K562 (cell line): ENCODE results near the gene RIN3.

ENCODE experiments used
- CTCF ChIP-seq, 3 experiments: IDR thresholded peaks in 2 of 3; conservative IDR thresholded peaks in 1 of 3; 2 replicates each; pipeline ENCODE4 v1.5.1; 2011 to 2012; ENCODE audit warnings: low read length in 3 of 3, mild to moderate bottlenecking in 3 of 3, control low read depth in 2 of 3, improper control_type of control experiment in 1 of 3, inconsistent platforms in 1 of 3, low read depth in 1 of 3, mixed read lengths in 1 of 3, moderate library complexity in 1 of 3; ENCODE audit not compliant: insufficient read depth in 2 of 3
- ESRRA ChIP-seq: fragments of 450-650 bp; IDR thresholded peaks from 2 replicates; pipeline ENCODE4 v1.6.1; 2014; ENCODE audit warnings: low read depth, mild to moderate bottlenecking, moderate library complexity, borderline replicate concordance
- EZH2 ChIP-seq: IDR thresholded peaks from 2 replicates; pipeline ENCODE4 v1.6.1; 2012; ENCODE audit warnings: low read depth, mild to moderate bottlenecking, inconsistent platforms, low read length, borderline replicate concordance
- FOXA3 ChIP-seq, 2 experiments: fragments of 450-650 bp in 1 of 2; sonication (generic) in 1 of 2; formaldehyde crosslinking; IDR thresholded peaks in 1 of 2; conservative IDR thresholded peaks in 1 of 2; 2 replicates each; pipeline versions ENCODE4 v1.4.0 to v1.8.0; 2020 to 2022; ENCODE audit warnings: mild to moderate bottlenecking in 2 of 2, missing genetic modification reagents in 1 of 2
- GTF2F1 ChIP-seq: IDR thresholded peaks from 2 replicates; pipeline ENCODE4 v1.6.1; 2011; ENCODE audit warnings: low read depth, low read length, improper control_type of control experiment
- HDAC2 ChIP-seq: fragments of 450-650 bp; IDR thresholded peaks from 2 replicates; pipeline ENCODE4 v1.6.1; 2016; ENCODE audit warnings: mild to moderate bottlenecking
- MBD1 ChIP-seq: fragments of 250-450 bp; sonication (Bioruptor Pico); IDR thresholded peaks from 2 replicates; pipeline ENCODE4 v1.8.0; 2022; ENCODE audit warnings: inconsistent platforms
- NR3C1 ChIP-seq: sonication (generic); formaldehyde crosslinking; IDR thresholded peaks from 2 replicates; pipeline ENCODE4 v1.8.1; 2022; ENCODE audit warnings: missing genetic modification reagents
- PCBP2 ChIP-seq: fragments of 200-400 bp; formaldehyde crosslinking; IDR thresholded peaks from 2 replicates; pipeline ENCODE4 v1.6.1; 2018; ENCODE audit warnings: low read length, low read depth, mild to moderate bottlenecking, moderate library complexity; ENCODE audit not compliant: poor library complexity, severe bottlenecking
- POLR2AphosphoS5 ChIP-seq: IDR thresholded peaks from 2 replicates; pipeline ENCODE4 v1.6.1; 2011; ENCODE audit warnings: mild to moderate bottlenecking, low read depth, low read length, moderate library complexity; ENCODE audit not compliant: control insufficient read depth, insufficient read depth
- SREBF1 ChIP-seq: fragments of 150-350 bp; IDR thresholded peaks from 2 replicates; pipeline ENCODE4 v1.6.1; 2014; ENCODE audit warnings: antibody characterized with exemption, low read depth, low read length, borderline replicate concordance
- TF ChIP-seq, protein P1 (sequence below): fragments of 250-450 bp; sonication (Bioruptor Pico); IDR thresholded peaks from 2 replicates; pipeline ENCODE4 v1.5.0; 2021

- TF ChIP-seq SREBF1 (no peak), MBD1 (no peak), CTCF (IDR thresholded peaks at IDR 0.05 in 2 of 3, conservative IDR thresholded peaks at IDR 0.05 in 1 of 3; ENCODE audit: insufficient read depth in 2 of 3, low read depth in 1 of 3, low read length in 3 of 3) (no peak), GTF2F1 (no peak), POLR2AphosphoS5 (no peak), PCBP2 (no peak), NR3C1 (no peak), ESRRA (no peak), HDAC2 (no peak), EZH2 (no peak), FOXA3 (CRISPR knock-in tag; conservative IDR thresholded peaks at IDR 0.05 in 1 of 2, IDR thresholded peaks at IDR 0.05 in 1 of 2) (no peak)
- TF ChIP-seq, protein P1, sequence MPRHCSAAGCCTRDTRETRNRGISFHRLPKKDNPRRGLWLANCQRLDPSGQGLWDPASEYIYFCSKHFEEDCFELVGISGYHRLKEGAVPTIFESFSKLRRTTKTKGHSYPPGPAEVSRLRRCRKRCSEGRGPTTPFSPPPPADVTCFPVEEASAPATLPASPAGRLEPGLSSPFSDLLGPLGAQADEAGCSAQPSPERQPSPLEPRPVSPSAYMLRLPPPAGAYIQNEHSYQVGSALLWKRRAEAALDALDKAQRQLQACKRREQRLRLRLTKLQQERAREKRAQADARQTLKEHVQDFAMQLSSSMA, result no peak
Measured at GRCh38 chr14:92654239-92654901, 140.8 kb downstream of the RIN3 start.
